Neural progenitor cell (in vitro differentiated cells): ENCODE data around the gene COL19A1.

Source experiments
- CTCF ChIP-seq: fragments of 200-600 bp; sonication (generic); IDR thresholded peaks from 2 replicates; pipeline ENCODE4 v1.5.1; 2017; ENCODE audit warnings: antibody characterized with exemption, mild to moderate bottlenecking
- EZH2 ChIP-seq: fragments of 200-600 bp; sonication (generic); IDR thresholded peaks from 2 replicates; pipeline ENCODE4 v1.6.1; 2017; ENCODE audit warnings: antibody characterized with exemption, mild to moderate bottlenecking, moderate library complexity

- TF ChIP-seq CTCF (no peak), EZH2 (no peak)
These were observed 106.8 kb downstream of the COL19A1 start for GRCh38 chr6:69973138-69973537.
